GM23338 (cell line): ENCODE results near the gene MCC. TPM values are rescaled to one million over a fixed set of nuclear protein-coding genes. Genes with fewer than 3 reads are reported as not detected.

Experiments
- ATAC-seq: fragments of 200-7000 bp; cut with Tn5 transposase; 3 replicates; pipeline ENCODE4 v1.9.1; 2020
- DNase-seq: peaks from one replicate; pipeline ENCODE4 v3.0.0-alpha.2; 2015; ENCODE audit warnings: low spot score
- H2AFZ ChIP-seq: fragments of 200-600 bp; sonication (generic); 2 replicates; pipeline ENCODE4 v1.8.0; 2016; ENCODE audit warnings: antibody characterized with exemption, mild to moderate bottlenecking, moderate library complexity
- H3F3A ChIP-seq: fragments of 200-600 bp; sonication (generic); replicated peaks from 2 replicates; pipeline ENCODE4 v1.8.0; 2017; ENCODE audit warnings: antibody characterized with exemption, mixed run types, low read depth
- H3K27ac ChIP-seq: fragments of 200-600 bp; sonication (generic); 2 replicates; pipeline ENCODE4 v1.6.1; 2016; ENCODE audit warnings: low read depth
- H3K27me3 ChIP-seq: fragments of 200-600 bp; sonication (generic); 2 replicates; pipeline ENCODE4 v1.8.0; 2016; ENCODE audit warnings: mild to moderate bottlenecking, mixed run types, moderate library complexity; ENCODE audit not compliant: insufficient read depth
- H3K36me3 ChIP-seq: fragments of 200-600 bp; sonication (generic); 2 replicates; pipeline ENCODE4 v1.8.0; 2016; ENCODE audit warnings: mild to moderate bottlenecking; ENCODE audit not compliant: insufficient read depth
- H3K4me1 ChIP-seq: fragments of 200-600 bp; sonication (generic); 2 replicates; pipeline ENCODE4 v1.8.0; 2016; ENCODE audit warnings: mild to moderate bottlenecking, moderate library complexity; ENCODE audit not compliant: insufficient read depth
- H3K4me2 ChIP-seq: fragments of 200-600 bp; sonication (generic); 2 replicates; pipeline ENCODE4 v1.7.1; 2017; ENCODE audit warnings: mixed run types
- H3K4me3 ChIP-seq: fragments of 200-600 bp; sonication (generic); 2 replicates; pipeline ENCODE4 v1.6.1; 2016; ENCODE audit warnings: mixed run types
- H3K79me2 ChIP-seq: fragments of 200-600 bp; sonication (generic); replicated peaks from 2 replicates; pipeline ENCODE4 v1.8.0; 2017; ENCODE audit warnings: mild to moderate bottlenecking; ENCODE audit not compliant: insufficient read depth
- H3K9me2 ChIP-seq: fragments of 200-600 bp; sonication (generic); 2 replicates; pipeline ENCODE4 v1.8.0; 2017; ENCODE audit not compliant: insufficient read depth
- H4K20me1 ChIP-seq: fragments of 200-600 bp; sonication (generic); replicated peaks from 2 replicates; pipeline ENCODE4 v1.8.0; 2017; ENCODE audit warnings: mild to moderate bottlenecking; ENCODE audit not compliant: insufficient read depth
- H3K27ac Mint-ChIP-seq: 2 replicates; pipeline ENCODE4 v1.8.0; 2020; ENCODE audit warnings: inconsistent platforms, mild to moderate bottlenecking, moderate library complexity, mixed read lengths
- H3K27me3 Mint-ChIP-seq: 3 replicates; pipeline ENCODE4 v1.8.0; 2022; ENCODE audit warnings: low read depth, mild to moderate bottlenecking, moderate library complexity, mixed read lengths, inconsistent platforms; ENCODE audit not compliant: insufficient read depth, poor library complexity
- H3K36me3 Mint-ChIP-seq: 3 replicates; pipeline ENCODE4 v1.8.0; 2021; ENCODE audit warnings: low read depth, mild to moderate bottlenecking, inconsistent platforms, moderate library complexity, mixed read lengths
- H3K4me1 Mint-ChIP-seq: 3 replicates; pipeline ENCODE4 v1.8.0; 2020; ENCODE audit warnings: mild to moderate bottlenecking, inconsistent platforms, mixed read lengths
- H3K4me3 Mint-ChIP-seq: 3 replicates; pipeline ENCODE4 v1.8.0; 2021; ENCODE audit warnings: moderate library complexity, mild to moderate bottlenecking, inconsistent platforms, mixed read lengths
- H3K9me3 Mint-ChIP-seq: 3 replicates; pipeline ENCODE4 v1.8.0; 2020; ENCODE audit warnings: moderate library complexity, mild to moderate bottlenecking, inconsistent platforms, mixed read lengths
- CREB1 ChIP-seq: fragments of 250-450 bp; sonication (Bioruptor Pico); IDR thresholded peaks from 2 replicates; pipeline ENCODE4 v1.5.0; 2020; ENCODE audit warnings: low read depth, mild to moderate bottlenecking, moderate library complexity
- EZH2 ChIP-seq: fragments of 200-600 bp; sonication (generic); IDR thresholded peaks from one replicate; pipeline ENCODE4 v1.8.0; 2017; ENCODE audit warnings: antibody characterized with exemption, mild to moderate bottlenecking, low read depth; ENCODE audit not compliant: unreplicated experiment
- EZH2phosphoT487 ChIP-seq: fragments of 200-600 bp; sonication (generic); IDR thresholded peaks from one replicate; pipeline ENCODE4 v1.8.1; 2018; ENCODE audit warnings: antibody characterized with exemption; ENCODE audit not compliant: unreplicated experiment
- JUNB ChIP-seq: IDR thresholded peaks from one replicate; pipeline ENCODE4 v1.6.1; 2016; ENCODE audit warnings: antibody characterized with exemption; ENCODE audit not compliant: unreplicated experiment
- NANOG ChIP-seq: IDR thresholded peaks from 2 replicates; pipeline ENCODE4 v1.6.1; 2016; ENCODE audit warnings: antibody characterized with exemption, borderline replicate concordance
- REST ChIP-seq: IDR thresholded peaks from one replicate; pipeline ENCODE4 v1.6.1; 2018; ENCODE audit warnings: antibody characterized with exemption; ENCODE audit not compliant: unreplicated experiment
- STAT1 ChIP-seq: IDR thresholded peaks from one replicate; pipeline ENCODE4 v1.6.1; 2016; ENCODE audit warnings: antibody characterized with exemption; ENCODE audit not compliant: unreplicated experiment
- ZNF114 ChIP-seq: fragments of 250-450 bp; sonication (Bioruptor Pico); IDR thresholded peaks from 2 replicates; pipeline ENCODE4 v1.5.0; 2020; ENCODE audit warnings: mild to moderate bottlenecking, moderate library complexity
- ZNF331 ChIP-seq: fragments of 250-450 bp; sonication (Bioruptor Pico); IDR thresholded peaks from 2 replicates; pipeline ENCODE4 v1.5.0; 2020; ENCODE audit warnings: low read depth, mild to moderate bottlenecking, moderate library complexity
- ZNF462 ChIP-seq: fragments of 250-450 bp; sonication (Bioruptor Pico); IDR thresholded peaks from 2 replicates; pipeline ENCODE4 v1.5.0; 2020; ENCODE audit warnings: mild to moderate bottlenecking, moderate library complexity
- polyA plus RNA-seq: library from polyadenylated mRNA; unstranded; fragments of >200 nt; fragmentation: Nextera tagmentation; extraction: Ambion mirVana; gene quantifications from 2 replicates; pipeline ENCODE4 v1.2.1, GENCODE V29; 2016
- total RNA-seq: library from RNA; depleted of rRNA; stranded (reverse); fragments of >200 nt; shearing (Covaris generic); gene quantifications from 2 replicates; pipeline ENCODE4 v1.2.3, GENCODE V29; 2014

MCC gene
- total and polyA plus RNA-seq, 2 experiments from 2014 or later: 3.8 to 10.1 TPM

- H3K9me3 Mint-ChIP-seq: no peaks in the 10 kb centered on the region
These were observed 93.6 kb downstream of the MCC start for GRCh38 chr5:113394658-113395057.

GRCh38 chr5:113390224-113390623 lies 98.0 kb downstream of the MCC start:
- no peaks in the 10 kb centered on the region for H3K27me3 ChIP-seq
- Mint-ChIP-seq H3K4me1 (peaks cover 4% of the 10 kb centered on the region; the same call in 1 of the 3 replicates), H3K36me3 (no peaks in the 10 kb centered on the region), H3K27me3 (peaks cover 2% of the 10 kb centered on the region), H3K4me3 (no peak overlapping the region), H3K9me3 (no peaks in the 10 kb centered on the region), H3K27ac (no peak overlapping the region)
- no peak overlapping the region for H3K4me2 ChIP-seq
- no peaks in the 10 kb centered on the region for H3K36me3 ChIP-seq
- DNase-seq: no peak
- peaks cover 3% of the 10 kb centered on the region; the same call in 1 of the 2 replicates for H3K9me2 ChIP-seq
- no peak for ATAC-seq
- no peaks in the 10 kb centered on the region for H3K79me2 ChIP-seq
- H2AFZ ChIP-seq: no peak overlapping the region
- H3K4me3 ChIP-seq: no peak overlapping the region
- H3F3A ChIP-seq: no peaks in the 10 kb centered on the region
- H4K20me1 ChIP-seq: no peaks in the 10 kb centered on the region
- H3K4me1 ChIP-seq: no peaks in the 10 kb centered on the region
- no peak overlapping the region for H3K27ac ChIP-seq
- no peak for TF ChIP-seq ZNF331
- no peak for TF ChIP-seq STAT1
- no peak for TF ChIP-seq EZH2phosphoT487
- no peak for TF ChIP-seq NANOG
- no peak for TF ChIP-seq ZNF114
- TF ChIP-seq JUNB: no peak
- no peak for TF ChIP-seq ZNF462 (CRISPR knock-in tag)
- TF ChIP-seq EZH2: no peak

More at GRCh38 chr5:113394658-113395057, 93.6 kb downstream of the MCC start:
- no peak for DNase-seq
- Mint-ChIP-seq H3K36me3 (no peaks in the 10 kb centered on the region), H3K27me3 (no peaks in the 10 kb centered on the region), H3K4me1 (peaks cover 2% of the 10 kb centered on the region; the same call in 1 of the 3 replicates), H3K27ac (no peak overlapping the region), H3K4me3 (no peak overlapping the region)
- Histone ChIP-seq H3K4me1 (no peaks in the 10 kb centered on the region), H3K9me2 (no peaks in the 10 kb centered on the region), H3K36me3 (no peaks in the 10 kb centered on the region), H3K4me3 (no peak overlapping the region), H3F3A (no peaks in the 10 kb centered on the region), H2AFZ (no peak overlapping the region), H3K4me2 (no peak overlapping the region), H4K20me1 (no peaks in the 10 kb centered on the region), H3K27me3 (no peaks in the 10 kb centered on the region), H3K79me2 (no peaks in the 10 kb centered on the region), H3K27ac (no peak overlapping the region)
- ATAC-seq: no peak
- no peak for TF ChIP-seq NANOG
- TF ChIP-seq REST: no peak
- TF ChIP-seq CREB1: no peak
